HCT116 (cell line): ENCODE measurements around the gene TRIL. TPM values are rescaled to one million over a fixed set of nuclear protein-coding genes. Genes with fewer than 3 reads are reported as not detected.

Source experiments
- ATAC-seq: fragments of 200-7000 bp; cut with Tn5 transposase; 2 replicates; pipeline ENCODE4 v1.9.1; 2020; ENCODE audit warnings: mild to moderate bottlenecking, moderate library complexity
- BruUV-seq: library from RNA; stranded (reverse); fragments of 400-500 nt; replicated peaks from 2 replicates; lab custom pipeline; 2021; lab: Mats Ljungman, UMichigan
- CTCF ChIA-PET: fragments of 300-600 bp; sonication (Branson Sonifier 250); formaldehyde crosslinking; loops from one replicate; lab custom pipeline; 2021; ENCODE audit warnings: antibody characterized with exemption; lab: Charles Lee
- POLR2A ChIA-PET: fragments of 300-600, 350-600 bp; sonication (Branson Sonifier 250); formaldehyde crosslinking; loops from one replicate; lab custom pipeline; 2021; ENCODE audit warnings: antibody characterized with exemption; lab: Charles Lee
- RAD21 ChIA-PET, 2 experiments: fragments of 300-600 bp; sonication (Branson Sonifier 250); formaldehyde crosslinking; loops; one replicate each; lab custom pipeline; 2023; ENCODE audit warnings: low total read pairs in 2 of 2; ENCODE audit not compliant: uncharacterized antibody in 2 of 2, unreplicated experiment in 2 of 2, low non-redundant PET in 1 of 2; lab: Charles Lee
- DNase-seq: peaks from one replicate; pipeline ENCODE4 v3.0.0-alpha.2; 2010; ENCODE audit warnings: low read depth, low spot score
- H2AFZ ChIP-seq: fragments of 200-600 bp; shearing (Covaris generic), sonication (generic); 2 replicates; pipeline ENCODE4 v1.6.1; 2017; ENCODE audit warnings: low read depth, mixed run types, mixed read lengths, antibody characterized with exemption, low read length; ENCODE audit not compliant: poor library complexity, severe bottlenecking
- H3K27ac ChIP-seq: 2 replicates; pipeline ENCODE4 v1.5.1; 2012; ENCODE audit warnings: low read depth, low read length
- H3K27me3 ChIP-seq: fragments of 200-600 bp; sonication (generic); 2 replicates; pipeline ENCODE4 v1.6.1; 2016; ENCODE audit warnings: mixed run types, low read length, mixed read lengths; ENCODE audit not compliant: insufficient read depth
- H3K36me3 ChIP-seq, 2 experiments: fragments of 200-500 bp in 1 of 2; fragments of 200-600 bp in 1 of 2; sonication (Bioruptor generic) in 1 of 2; sonication (generic) in 1 of 2; 2 replicates each; pipeline versions ENCODE4 v1.5.1 to v1.6.1; 2014 to 2016; ENCODE audit warnings: low read length in 2 of 2, inconsistent platforms in 1 of 2, mixed read lengths in 1 of 2, mixed run types in 1 of 2; ENCODE audit not compliant: insufficient read depth in 2 of 2, control insufficient read depth in 1 of 2
- H3K4me1 ChIP-seq, 2 experiments: fragments of 200-600 bp in 1 of 2; sonication (generic) in 1 of 2; 2 replicates each; pipeline versions ENCODE4 v1.5.1 to v1.6.1; 2012 to 2017; ENCODE audit warnings: low read length in 2 of 2, inconsistent platforms in 1 of 2, mild to moderate bottlenecking in 1 of 2, mixed read lengths in 1 of 2, mixed run types in 1 of 2, moderate library complexity in 1 of 2; ENCODE audit not compliant: insufficient read depth in 2 of 2, control insufficient read depth in 1 of 2
- H3K4me2 ChIP-seq: fragments of 200-600 bp; sonication (generic); 2 replicates; pipeline ENCODE4 v1.6.1; 2017; ENCODE audit warnings: mixed run types, low read length, mixed read lengths
- H3K4me3 ChIP-seq, 2 experiments: fragments of 200-600 bp in 1 of 2; sonication (generic) in 1 of 2; replicated peaks in 1 of 2; 2 replicates each; pipeline ENCODE4 v1.5.1; 2011 to 2016; ENCODE audit warnings: low read length in 2 of 2, control low read depth in 1 of 2, low read depth in 1 of 2, mild to moderate bottlenecking in 1 of 2, mixed read lengths in 1 of 2, mixed run types in 1 of 2
- H3K79me2 ChIP-seq: fragments of 200-600 bp; sonication (generic); 2 replicates; pipeline ENCODE4 v1.6.1; 2017; ENCODE audit warnings: mild to moderate bottlenecking, mixed run types, low read length, moderate library complexity, mixed read lengths; ENCODE audit not compliant: insufficient read depth
- H3K9ac ChIP-seq: fragments of 200-600 bp; sonication (generic); 2 replicates; pipeline ENCODE4 v1.6.1; 2016; ENCODE audit warnings: low read length, mixed read lengths
- H3K9me2 ChIP-seq: fragments of 200-600 bp; sonication (generic), shearing (Covaris generic); 2 replicates; pipeline ENCODE4 v1.6.1; 2017; ENCODE audit warnings: mixed run types, mild to moderate bottlenecking, moderate library complexity; ENCODE audit not compliant: insufficient read depth
- H3K9me3 ChIP-seq, 2 experiments: fragments of 200-500 bp in 1 of 2; fragments of 200-600 bp in 1 of 2; sonication (Bioruptor generic) in 1 of 2; sonication (generic) in 1 of 2; 2 replicates each; pipeline ENCODE4 v1.6.1; 2014 to 2017; ENCODE audit warnings: low read length in 2 of 2, mixed read lengths in 2 of 2, inconsistent platforms in 1 of 2, low read depth in 1 of 2, mild to moderate bottlenecking in 1 of 2, mixed run types in 1 of 2, moderate library complexity in 1 of 2; ENCODE audit not compliant: control insufficient read depth in 1 of 2, insufficient read depth in 1 of 2
- H4K20me1 ChIP-seq: fragments of 200-600 bp; sonication (generic), shearing (Covaris generic); 2 replicates; pipeline ENCODE4 v1.6.1; 2017; ENCODE audit warnings: mixed run types, mild to moderate bottlenecking, moderate library complexity; ENCODE audit not compliant: insufficient read depth
- CBX3 ChIP-seq: IDR thresholded peaks from 2 replicates; pipeline ENCODE4 v1.6.1; 2012; ENCODE audit warnings: low read depth
- EGR1 ChIP-seq: IDR thresholded peaks from 2 replicates; pipeline ENCODE4 v1.6.1; 2012; ENCODE audit warnings: low read depth
- ELF1 ChIP-seq: IDR thresholded peaks from 2 replicates; pipeline ENCODE4 v1.6.1; 2012; ENCODE audit warnings: low read depth, borderline replicate concordance
- EZH2phosphoT487 ChIP-seq: fragments of 200-600 bp; IDR thresholded peaks from 2 replicates; pipeline ENCODE4 v1.6.1; 2018; ENCODE audit warnings: antibody characterized with exemption, borderline replicate concordance
- FOSL1 ChIP-seq: IDR thresholded peaks from 2 replicates; pipeline ENCODE4 v1.6.1; 2012; ENCODE audit warnings: low read depth
- JUND ChIP-seq: IDR thresholded peaks from 2 replicates; pipeline ENCODE4 v1.6.1; 2012
- POLR2A ChIP-seq: IDR thresholded peaks from 2 replicates; pipeline ENCODE4 v1.7.0; 2011; ENCODE audit warnings: borderline replicate concordance; ENCODE audit not compliant: insufficient read depth, insufficient read length; ENCODE audit errors: extremely low read depth
- SIN3A ChIP-seq: IDR thresholded peaks from 2 replicates; pipeline ENCODE4 v1.6.1; 2012; ENCODE audit warnings: low read depth
- SP1 ChIP-seq: IDR thresholded peaks from 2 replicates; pipeline ENCODE4 v1.6.1; 2012; ENCODE audit warnings: low read depth
- intact Hi-C: fragments of 100-400 bp; cut with micrococcal nuclease; formaldehyde crosslinking; loops from 2 replicates; pipeline ENCODE4 v1.10.0; 2022
- total RNA-seq: library from RNA; stranded (reverse); gene quantifications from one replicate; pipeline ENCODE4 v1.2.1, GENCODE V29; 2021; ENCODE audit not compliant: unreplicated experiment
- TF ChIP-seq, protein P1 (sequence below): IDR thresholded peaks from 2 replicates; pipeline ENCODE4 v1.6.1; 2012
- TF ChIP-seq, protein P2 (sequence below): IDR thresholded peaks from 2 replicates; pipeline ENCODE4 v1.6.1; 2012; ENCODE audit warnings: low read depth

TRIL gene
- total RNA-seq, 1 experiment from 2014 or later, result not detected

DNA sequence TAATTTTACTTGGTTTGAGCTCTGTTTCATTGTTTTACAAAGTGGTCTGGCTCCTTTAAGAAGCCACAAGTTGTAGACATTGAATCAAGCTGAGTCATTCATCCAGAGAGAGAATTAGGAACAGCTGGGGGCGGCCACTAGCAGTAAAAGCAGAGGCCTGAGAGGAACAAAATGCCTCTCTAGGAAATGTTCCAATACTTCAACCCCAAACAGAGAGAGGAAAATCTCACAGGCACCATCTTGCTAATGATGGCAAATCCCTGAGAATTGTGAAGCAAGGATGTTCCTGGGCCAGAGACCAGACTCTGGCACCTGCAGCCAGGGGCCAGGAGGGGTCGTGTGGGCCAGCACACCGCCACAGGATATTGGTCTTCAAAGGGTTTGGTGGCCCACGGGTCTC is 26.5 kb upstream of the TRIL start:
- Histone ChIP-seq H3K27me3 (no peaks in the 10 kb centered on the region), H3K4me1 (peaks cover 8 to 11% of the 10 kb centered on the region in 2 experiments), H2AFZ (no peak overlapping the region), H3K9me2 (no peaks in the 10 kb centered on the region), H3K4me2 (peak overlapping the region; percentile 50), H3K79me2 (no peaks in the 10 kb centered on the region), H3K4me3 (no peak overlapping the region), H3K36me3 (no peaks in the 10 kb centered on the region), H3K27ac (no peak overlapping the region), H4K20me1 (no peaks in the 10 kb centered on the region), H3K9ac (no peak overlapping the region), H3K9me3 (no peaks in the 10 kb centered on the region)
- no TSS peak for BruUV-seq
- ChIA-PET POLR2A (no interaction called here), RAD21 (no interaction called here), CTCF (no interaction called here)
- no peak for DNase-seq
- intact Hi-C loops, result no loop called here
- peak; percentile 34; the same call in 1 of the 2 replicates for TF ChIP-seq FOSL1
- TF ChIP-seq SIN3A, result no peak
- TF ChIP-seq EGR1, result no peak
- ATAC-seq, result peak; percentile 64

DNA sequence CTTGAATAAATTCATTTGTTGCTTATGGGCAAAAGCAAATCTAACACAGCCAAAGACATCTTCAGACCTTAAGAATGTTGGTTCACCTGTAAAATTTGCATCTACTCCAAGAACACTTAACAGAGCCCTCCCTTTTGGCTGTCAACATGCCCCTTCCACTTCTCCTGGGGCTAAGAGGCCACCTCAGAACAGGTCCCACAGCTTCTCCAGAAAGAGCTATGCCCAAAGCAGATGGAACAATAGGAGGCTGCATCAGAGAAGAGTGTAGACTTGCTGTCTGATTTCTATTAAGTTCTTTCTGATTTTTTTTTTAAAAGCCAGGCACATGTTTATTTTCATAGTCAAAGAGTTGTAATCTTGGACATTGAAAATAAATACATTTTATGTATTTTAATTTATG is 26.1 kb upstream of the TRIL start:
- intact Hi-C loops, result no loop called here
- no peak overlapping the region for H2AFZ ChIP-seq
- no peak overlapping the region for H3K27ac ChIP-seq
- H3K9ac ChIP-seq, result no peak overlapping the region
- H3K36me3 ChIP-seq, result no peaks in the 10 kb centered on the region
- no peaks in the 10 kb centered on the region for H3K79me2 ChIP-seq
- BruUV-seq, result no TSS peak
- ATAC-seq (no peak), DNase-seq (no peak)
- TF ChIP-seq ELF1 (no peak), EGR1 (no peak), SP1 (no peak), SIN3A (no peak), JUND (no peak), POLR2A (no peak), CBX3 (no peak), EZH2phosphoT487 (no peak)
- TF ChIP-seq, protein P1, sequence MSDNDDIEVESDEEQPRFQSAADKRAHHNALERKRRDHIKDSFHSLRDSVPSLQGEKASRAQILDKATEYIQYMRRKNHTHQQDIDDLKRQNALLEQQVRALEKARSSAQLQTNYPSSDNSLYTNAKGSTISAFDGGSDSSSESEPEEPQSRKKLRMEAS, result no peak
- TF ChIP-seq, protein P2, sequence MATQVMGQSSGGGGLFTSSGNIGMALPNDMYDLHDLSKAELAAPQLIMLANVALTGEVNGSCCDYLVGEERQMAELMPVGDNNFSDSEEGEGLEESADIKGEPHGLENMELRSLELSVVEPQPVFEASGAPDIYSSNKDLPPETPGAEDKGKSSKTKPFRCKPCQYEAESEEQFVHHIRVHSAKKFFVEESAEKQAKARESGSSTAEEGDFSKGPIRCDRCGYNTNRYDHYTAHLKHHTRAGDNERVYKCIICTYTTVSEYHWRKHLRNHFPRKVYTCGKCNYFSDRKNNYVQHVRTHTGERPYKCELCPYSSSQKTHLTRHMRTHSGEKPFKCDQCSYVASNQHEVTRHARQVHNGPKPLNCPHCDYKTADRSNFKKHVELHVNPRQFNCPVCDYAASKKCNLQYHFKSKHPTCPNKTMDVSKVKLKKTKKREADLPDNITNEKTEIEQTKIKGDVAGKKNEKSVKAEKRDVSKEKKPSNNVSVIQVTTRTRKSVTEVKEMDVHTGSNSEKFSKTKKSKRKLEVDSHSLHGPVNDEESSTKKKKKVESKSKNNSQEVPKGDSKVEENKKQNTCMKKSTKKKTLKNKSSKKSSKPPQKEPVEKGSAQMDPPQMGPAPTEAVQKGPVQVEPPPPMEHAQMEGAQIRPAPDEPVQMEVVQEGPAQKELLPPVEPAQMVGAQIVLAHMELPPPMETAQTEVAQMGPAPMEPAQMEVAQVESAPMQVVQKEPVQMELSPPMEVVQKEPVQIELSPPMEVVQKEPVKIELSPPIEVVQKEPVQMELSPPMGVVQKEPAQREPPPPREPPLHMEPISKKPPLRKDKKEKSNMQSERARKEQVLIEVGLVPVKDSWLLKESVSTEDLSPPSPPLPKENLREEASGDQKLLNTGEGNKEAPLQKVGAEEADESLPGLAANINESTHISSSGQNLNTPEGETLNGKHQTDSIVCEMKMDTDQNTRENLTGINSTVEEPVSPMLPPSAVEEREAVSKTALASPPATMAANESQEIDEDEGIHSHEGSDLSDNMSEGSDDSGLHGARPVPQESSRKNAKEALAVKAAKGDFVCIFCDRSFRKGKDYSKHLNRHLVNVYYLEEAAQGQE, result no peak
- ChIA-PET CTCF (no interaction called here), POLR2A (interaction anchor here (0.6 kb wide), 1 partner anchor 1364 kb away, joined by 4 read pairs; no protein-coding TSS in a partner anchor), RAD21 (no interaction called here)
- peaks cover 8 to 11% of the 10 kb centered on the region in 2 experiments for H3K4me1 ChIP-seq
- no peaks in the 10 kb centered on the region for H3K9me3 ChIP-seq
- peak overlapping the region; percentile 50; the same call in 1 of the 2 replicates for H3K4me2 ChIP-seq
- H4K20me1 ChIP-seq, result no peaks in the 10 kb centered on the region
- no peak overlapping the region for H3K4me3 ChIP-seq
- no peaks in the 10 kb centered on the region for H3K9me2 ChIP-seq
- H3K27me3 ChIP-seq, result no peaks in the 10 kb centered on the region
